Stimulated activated CD4-positive, alpha-beta T cell treated with anti-CD3 and anti-CD28 coated beads, Interleukin-12 subunit alpha, Interleukin-12 subunit beta, amount 100 ng/mL, for 24 hours (primary cell): ENCODE measurements around the gene HNRNPK.
A peak's percentile ranks its signal among the peaks of the same experiment; 100 is the strongest.

ENCODE experiments used
- DNase-seq, 2 experiments: peaks; one replicate each; pipeline ENCODE4 v3.0.0-alpha.2; 2020; ENCODE audit warnings: low read depth in 2 of 2

HNRNPK gene

DNA sequence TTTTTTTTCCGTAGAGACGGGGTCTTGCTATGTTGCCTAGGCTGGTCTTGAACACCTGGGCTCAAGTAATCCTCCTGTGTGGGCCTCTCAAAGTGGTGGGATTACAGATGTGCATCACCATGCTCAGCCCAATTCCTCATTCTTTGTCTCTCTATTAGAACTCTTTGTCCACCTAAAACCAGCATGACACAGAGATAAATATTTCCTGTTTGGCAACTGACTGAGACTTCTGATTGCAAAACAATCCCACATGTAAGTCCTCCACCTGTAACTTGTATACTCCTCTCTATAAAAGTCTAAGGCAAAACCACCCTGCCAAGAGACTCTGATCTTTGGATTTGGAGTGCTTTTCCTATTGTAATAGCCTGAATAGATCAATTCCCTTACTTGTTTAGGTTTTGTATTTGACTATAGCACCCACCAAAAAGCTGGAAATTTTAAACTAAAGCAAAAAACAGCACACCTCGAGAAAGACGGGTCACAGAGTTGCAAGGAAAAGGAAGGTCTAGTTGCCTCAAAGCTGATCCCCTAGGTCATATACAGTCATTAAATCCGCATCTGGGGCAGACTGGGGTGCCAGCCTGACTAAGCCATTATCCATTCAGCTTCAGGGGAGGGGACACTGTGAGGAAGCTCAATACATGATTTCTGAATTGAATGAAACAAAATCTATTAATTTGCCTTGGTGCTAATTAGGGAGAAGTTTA lies 45.3 kb downstream of the HNRNPK start:
- no peak for DNase-seq

DNA sequence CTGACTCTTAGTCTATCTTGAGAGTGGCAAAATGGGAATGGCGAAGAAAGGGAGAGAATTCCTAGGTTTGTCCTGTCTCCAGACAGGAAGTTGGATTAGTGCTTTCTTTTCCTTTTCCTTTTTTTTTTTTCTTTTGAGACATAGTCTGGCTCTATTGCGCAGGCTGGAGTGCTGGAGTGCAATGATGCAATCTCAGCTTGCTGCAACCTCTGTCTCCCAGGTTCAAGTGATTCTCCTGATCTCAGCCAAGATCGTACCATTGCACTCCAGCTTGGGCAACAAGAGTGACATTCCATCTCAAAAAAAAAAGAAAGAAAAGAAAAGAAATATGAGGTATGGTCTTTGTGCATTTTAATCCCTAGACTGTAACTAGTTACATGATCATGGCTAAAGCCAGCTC lies 46.2 kb downstream of the HNRNPK start:
- DNase-seq: no peak

DNA sequence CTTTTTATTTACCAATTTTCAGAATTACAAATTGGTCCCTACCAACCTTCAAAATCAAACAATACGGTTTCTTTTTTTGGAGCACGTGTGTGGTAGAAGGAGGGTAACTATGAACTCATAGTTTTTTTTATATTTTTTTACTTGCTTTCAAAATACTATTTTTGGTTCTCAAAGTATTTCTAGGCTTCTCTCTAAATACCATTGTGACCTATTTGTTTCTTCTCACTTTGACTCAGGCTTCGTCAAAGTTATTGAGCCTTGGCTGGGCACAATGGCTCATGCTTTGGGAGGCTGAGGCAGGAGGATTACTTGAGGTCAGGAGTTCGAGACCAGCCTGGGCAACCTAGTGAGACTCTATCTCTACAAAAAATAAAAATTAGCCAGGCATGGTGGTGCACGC lies 47.2 kb downstream of the HNRNPK start:
- no peak for DNase-seq

DNA sequence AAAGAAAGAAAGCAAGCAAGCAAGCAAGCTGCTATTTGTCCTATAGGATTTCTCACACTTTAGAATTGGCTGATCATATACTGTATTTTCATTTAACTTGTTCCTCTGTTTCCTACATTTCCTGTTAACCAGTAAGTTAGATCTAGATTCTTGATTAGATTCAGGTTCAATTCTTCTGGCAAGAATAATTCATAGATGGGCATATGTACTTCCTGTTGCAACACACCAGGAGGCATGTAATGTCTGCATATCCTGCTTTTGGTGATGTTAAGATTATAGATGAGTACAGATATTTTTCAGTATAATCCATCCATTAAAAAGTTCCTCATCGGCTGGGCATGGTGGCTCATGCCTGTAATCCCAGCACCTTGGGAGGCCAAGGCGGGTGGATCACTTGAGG lies 48.0 kb downstream of the HNRNPK start:
- DNase-seq: no peak

- no peak for DNase-seq
Measured at GRCh38 chr9:83930881-83931280, 49.1 kb downstream of the HNRNPK start.

DNA sequence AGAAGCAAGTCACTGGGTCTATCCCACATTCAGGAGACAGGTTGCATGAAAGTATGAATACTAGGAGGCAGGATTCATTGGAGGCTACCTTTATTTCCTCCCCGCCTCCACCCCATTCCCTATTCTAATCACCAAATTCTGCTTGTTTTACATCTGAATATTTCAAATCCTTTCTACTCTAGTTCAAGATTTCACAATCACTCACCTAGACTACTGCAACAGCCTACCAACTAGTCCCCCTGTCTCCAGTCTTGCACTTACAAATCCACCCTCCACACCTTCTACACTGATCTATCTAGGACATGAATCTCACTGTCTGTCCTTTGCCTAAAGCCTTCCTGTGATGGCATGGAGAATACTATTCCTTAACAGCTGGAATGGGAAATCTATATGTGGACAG lies 52.4 kb downstream of the HNRNPK start:
- no peak for DNase-seq

GRCh38 chr9:83920927-83921707 lies 58.9 kb downstream of the HNRNPK start, which contains the start of gene KIF27:
TSS of gene KIF27 (minus strand) at chr9:83921432. CDS start at chr9:83915591, 5,841 bp downstream.
- peak; percentile 93 to 98 for DNase-seq

DNA sequence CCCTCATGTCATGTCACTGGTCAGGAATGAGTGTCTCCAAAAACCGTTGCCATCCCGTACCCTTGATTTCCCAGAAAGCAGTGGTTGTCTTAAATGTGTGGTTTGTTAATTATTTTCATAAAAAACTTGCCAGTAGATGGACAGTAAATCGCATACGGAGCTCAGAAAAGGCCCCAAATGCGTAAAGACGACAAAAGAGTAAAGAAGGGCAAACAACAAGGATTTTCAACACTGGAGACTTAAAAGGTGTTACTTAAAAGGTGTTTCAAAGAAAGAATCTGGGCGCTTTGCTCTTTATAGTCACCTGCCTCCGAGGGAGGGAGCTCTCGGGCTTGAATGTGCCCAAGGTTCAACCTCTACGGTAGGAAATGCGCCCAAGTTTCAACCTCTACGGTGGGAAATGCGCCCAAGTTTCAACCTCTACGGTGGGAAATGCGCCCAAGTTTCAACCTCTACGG lies 59.5 kb downstream of the HNRNPK start:
- DNase-seq: no peak

GRCh38 chr9:83919111-83919510 lies 60.9 kb downstream of the HNRNPK start:
- DNase-seq: no peak
